HG02763 (cell line): ENCODE data around the gene DBT.
"Not testable (repeated sequence)": the region's sequence is repeated elsewhere in the genome, so short reads cannot be mapped to it uniquely, and the experiment has no call there.

Experiments
- ATAC-seq: cut with Tn5 transposase; IDR thresholded peaks from one replicate; pipeline ENCODE4 v1.9.1; 2021; ENCODE audit warnings: mild to moderate bottlenecking, moderate library complexity; ENCODE audit not compliant: unreplicated experiment

The DBT gene

GRCh38 chr1:100252901-100253300 is 3.3 kb upstream of the DBT start:
- no peak for ATAC-seq

GRCh38 chr1:100250807-100251206 is 1.2 kb upstream of the DBT start:
- ATAC-seq: no peak

- ATAC-seq: no peak
Observed at GRCh38 chr1:100250264-100250663, 630 bp upstream of the DBT start.

- no peak for ATAC-seq
Observed at GRCh38 chr1:100249155-100249536, 488 bp downstream of the DBT start.

- ATAC-seq: no peak
Observed at GRCh38 chr1:100246738-100247137, 2.9 kb downstream of the DBT start.

- no peak for ATAC-seq
Observed at GRCh38 chr1:100240631-100241030, 9.0 kb downstream of the DBT start.

- no peak for ATAC-seq
Observed at GRCh38 chr1:100239961-100240360, 9.7 kb downstream of the DBT start.

GRCh38 chr1:100237091-100237490 is 12.5 kb downstream of the DBT start:
- ATAC-seq: no peak

- no peak for ATAC-seq
Observed at GRCh38 chr1:100234432-100234831, 15.2 kb downstream of the DBT start.

GRCh38 chr1:100233566-100233965 is 16.1 kb downstream of the DBT start:
- ATAC-seq: not testable (repeated sequence)

GRCh38 chr1:100232156-100232555 is 17.5 kb downstream of the DBT start:
- no peak for ATAC-seq

GRCh38 chr1:100231721-100232120 is 17.9 kb downstream of the DBT start:
- ATAC-seq: no peak

GRCh38 chr1:100230765-100231164 is 18.9 kb downstream of the DBT start:
- ATAC-seq: no peak

- no peak for ATAC-seq
Observed at GRCh38 chr1:100229681-100230443, 19.8 kb downstream of the DBT start.

GRCh38 chr1:100222428-100222827 is 27.2 kb downstream of the DBT start:
- no peak for ATAC-seq

GRCh38 chr1:100219883-100220282 is 29.8 kb downstream of the DBT start:
- ATAC-seq: no peak

GRCh38 chr1:100219457-100219856 is 30.2 kb downstream of the DBT start:
- ATAC-seq: no peak

- ATAC-seq: no peak
Observed at GRCh38 chr1:100217834-100218233, 31.8 kb downstream of the DBT start.

- no peak for ATAC-seq
Observed at GRCh38 chr1:100215101-100215500, 34.5 kb downstream of the DBT start.

- ATAC-seq: no peak
Observed at GRCh38 chr1:100213141-100213540, 36.5 kb downstream of the DBT start.

GRCh38 chr1:100206301-100206700 is 43.3 kb downstream of the DBT start:
- ATAC-seq: no peak

- ATAC-seq: not testable (repeated sequence)
Observed at GRCh38 chr1:100205593-100205992, 44.0 kb downstream of the DBT start.

- not testable (repeated sequence) for ATAC-seq
Observed at GRCh38 chr1:100205103-100205502, 44.5 kb downstream of the DBT start.
